Right ventricle myocardium inferior (tissue), 1 donor: ENCODE measurements around the gene WDR38. TPM values are rescaled to one million over a fixed set of nuclear protein-coding genes. Genes with fewer than 3 reads are reported as not detected.
"Not testable (repeated sequence)": the region's sequence is repeated elsewhere in the genome, so short reads cannot be mapped to it uniquely, and the experiment has no call there.

Source experiments
- ATAC-seq: fragments of 200-7000 bp; cut with Tn5 transposase; one replicate; pipeline ENCODE4 v1.9.1; 2020; ENCODE audit warnings: mild to moderate bottlenecking, moderate library complexity
- DNase-seq: peaks from one replicate; pipeline ENCODE4 v3.0.0; 2021; ENCODE audit errors: missing footprints
- intact Hi-C: fragments of 100-400 bp; cut with DNase I; formaldehyde crosslinking; loops from one replicate; pipeline ENCODE4 v1.11.0; 2022
- total RNA-seq: library from RNA; stranded (reverse); fragmentation: NEBNext Ultra II Directional; extraction: Animal tissue kit (Norgen Biotek cat#: 25700); gene quantifications from one replicate; pipeline ENCODE4 v1.2.1, GENCODE V29; 2021
- donor health status: DM: no; HTN: yes; CAD: no; lungs with severe emphysema.

Gene WDR38
- total RNA-seq, 1 donor from 2014 or later: not detected

GRCh38 chr9:124830593-124830992, 22.7 kb upstream of the WDR38 start:
- DNase-seq: no peak
- intact Hi-C loops: loop anchor here (2.0 kb wide), 1 partner anchor 34 kb away; no protein-coding TSS in a partner anchor
- no peak for ATAC-seq

DNA sequence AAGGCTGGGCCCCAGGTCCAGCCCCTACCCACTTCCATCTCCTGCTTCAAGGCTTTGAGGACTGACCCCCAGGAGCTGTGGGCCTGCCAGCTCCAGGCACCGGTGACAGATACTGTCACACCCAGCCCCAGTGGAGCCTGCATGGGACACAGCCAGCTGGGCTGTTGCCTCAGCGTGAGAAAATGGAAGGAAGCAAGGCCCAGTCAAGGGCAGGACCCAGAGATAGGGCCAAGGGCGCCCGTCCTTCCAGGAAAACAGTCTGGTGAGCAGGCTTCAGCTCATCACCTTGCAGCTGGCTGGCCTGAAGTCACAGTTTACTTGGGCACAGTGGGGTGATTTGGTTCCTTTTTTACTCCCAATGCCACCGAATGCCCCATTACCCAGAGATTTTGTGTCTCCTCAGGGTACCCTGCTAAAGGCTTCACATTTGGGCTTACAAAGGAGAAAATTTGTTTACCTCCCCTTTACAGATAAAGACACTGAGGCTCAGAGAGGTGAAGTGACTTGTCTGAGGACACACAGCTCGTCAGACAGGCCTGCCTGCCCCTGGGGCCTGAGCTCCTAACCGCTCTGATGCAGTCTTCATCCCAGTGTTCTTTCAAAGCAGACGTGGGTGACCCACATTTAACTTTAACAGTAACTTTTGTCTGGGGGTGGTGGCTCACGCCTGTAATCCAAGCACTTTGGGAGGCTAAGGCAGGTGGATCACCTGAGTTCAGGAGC, 21.5 kb upstream of the WDR38 start:
- DNase-seq: peak; percentile 86
- intact Hi-C loops: loop anchor here (2.0 kb wide), 1 partner anchor 35 kb away; no protein-coding TSS in a partner anchor
- ATAC-seq: peak; percentile 88

- DNase-seq (no peak), ATAC-seq (peak; percentile 18)
- intact Hi-C loops: loop anchor here (2.0 kb wide), 1 partner anchor 16 kb away; no protein-coding TSS in a partner anchor
Measured at GRCh38 chr9:124834591-124834990, 18.7 kb upstream of the WDR38 start.

DNA sequence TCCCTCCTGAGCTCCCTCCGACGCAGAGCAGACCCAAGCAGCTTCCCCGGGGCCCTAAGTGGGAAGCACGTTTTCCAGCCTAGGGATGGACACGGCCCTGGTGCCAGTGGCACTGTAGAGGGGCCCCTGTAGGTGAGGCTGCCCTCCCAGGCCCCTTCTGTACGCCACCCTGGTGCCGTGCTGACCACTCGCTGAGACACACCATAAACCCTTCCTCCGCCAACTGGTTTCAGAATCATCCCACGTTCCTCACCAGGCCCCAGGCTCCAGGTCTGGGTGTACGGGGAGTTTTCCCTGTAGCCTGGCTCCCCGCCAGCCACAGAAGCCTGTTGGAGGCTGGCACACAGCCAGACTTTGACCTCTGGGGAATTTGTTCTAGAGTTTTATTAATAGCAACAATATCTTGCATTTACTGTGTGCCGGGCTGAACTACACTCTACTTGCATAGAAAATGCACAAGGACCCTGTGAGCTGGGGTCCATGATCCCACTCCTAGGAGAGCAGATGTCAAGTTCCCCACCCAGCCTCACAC, 18.2 kb upstream of the WDR38 start:
- intact Hi-C loops: loop anchor here (2.0 kb wide), 1 partner anchor 16 kb away; no protein-coding TSS in a partner anchor
- ATAC-seq (peak; percentile 59), DNase-seq (peak; percentile 88)

DNA sequence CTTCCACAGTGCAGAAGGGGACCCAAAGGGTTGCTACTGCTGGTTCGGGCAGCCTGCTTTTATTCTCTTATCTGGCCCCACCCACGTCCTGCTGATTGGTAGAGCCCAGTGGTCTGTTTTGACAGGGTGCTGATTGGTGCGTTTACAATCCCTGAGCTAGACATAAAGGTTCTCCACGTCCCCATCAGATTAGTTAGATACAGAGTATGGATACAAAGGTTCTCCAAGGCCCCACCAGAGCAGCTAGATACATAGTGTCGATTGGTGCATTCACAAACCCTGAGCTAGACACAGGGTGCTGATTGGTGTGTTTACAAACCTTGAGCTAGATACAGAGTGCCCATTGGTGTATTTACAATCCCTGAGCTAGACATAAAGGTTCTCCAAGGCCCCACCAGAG, 15.1 kb upstream of the WDR38 start:
- DNase-seq, ATAC-seq, intact Hi-C loops: not testable (repeated sequence)

DNA sequence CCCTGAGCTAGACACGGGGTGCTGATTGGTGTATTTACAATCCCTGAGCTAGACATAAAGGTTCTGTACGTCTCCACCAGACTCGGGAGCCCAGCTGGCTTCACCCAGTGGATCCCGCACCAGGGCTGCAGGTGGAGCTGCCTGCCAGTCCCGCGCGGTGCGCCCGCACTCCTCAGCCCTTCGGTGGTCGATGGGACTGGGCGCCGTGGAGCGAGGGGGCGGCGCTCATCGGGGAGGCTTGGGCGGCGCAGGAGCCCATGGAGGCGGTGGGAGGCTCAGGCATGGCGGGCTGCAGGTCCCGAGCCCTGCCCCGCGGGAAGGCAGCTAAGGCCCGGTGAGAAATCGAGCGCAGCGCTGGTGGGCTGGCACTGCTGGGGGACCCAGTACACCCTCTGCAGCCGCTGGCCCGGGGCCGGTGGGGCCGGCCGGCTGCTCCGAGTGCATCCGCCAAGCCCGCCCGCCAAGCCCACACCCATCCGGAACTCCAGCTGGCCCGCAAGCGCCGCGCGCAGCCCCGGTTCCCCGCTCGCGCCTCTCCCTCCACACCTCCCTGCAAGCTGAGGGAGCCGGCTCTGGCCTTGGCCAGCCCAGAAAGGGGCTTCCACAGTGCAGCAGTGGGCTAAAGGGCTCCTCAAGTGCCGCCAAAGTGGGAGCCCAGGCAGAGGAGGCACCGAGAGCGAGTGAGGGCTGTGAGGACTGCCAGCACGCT, 14.5 kb upstream of the WDR38 start:
- intact Hi-C loops, DNase-seq: not testable (repeated sequence)

GRCh38 chr9:124839612-124840299, 13.5 kb upstream of the WDR38 start:
- intact Hi-C loops: no loop called here
- ATAC-seq (no peak), DNase-seq (no peak)

More for the DNA sequence above, 14.5 kb upstream of the WDR38 start:
- not testable (repeated sequence) for ATAC-seq

DNA sequence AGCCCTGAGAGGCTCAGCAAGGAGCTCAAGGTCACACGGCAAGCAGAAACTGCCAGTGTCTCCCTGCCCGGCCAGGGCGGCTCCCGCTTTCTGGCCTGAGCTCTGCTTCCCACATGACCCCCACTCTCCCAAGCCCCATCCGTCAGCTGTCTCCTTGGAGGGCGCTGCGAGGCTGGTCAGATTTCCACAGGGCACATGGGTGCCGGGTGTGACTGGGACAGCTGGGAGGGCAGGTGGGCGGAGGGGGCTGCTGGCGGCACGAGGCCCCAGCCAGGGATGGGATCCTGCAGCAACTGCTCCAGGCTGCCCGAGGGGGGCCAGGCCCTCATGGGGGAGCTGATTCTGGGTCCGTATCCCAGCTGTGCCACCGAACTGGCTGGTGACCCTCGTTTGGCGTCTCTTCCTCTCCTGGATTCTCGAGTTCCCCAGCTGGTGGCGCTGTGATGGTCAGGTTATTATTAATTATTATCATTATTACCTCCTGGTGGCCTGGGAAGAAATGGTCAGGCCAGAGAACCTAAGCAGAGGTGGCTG, 12.9 kb upstream of the WDR38 start:
- intact Hi-C loops: no loop called here
- no peak for ATAC-seq
- DNase-seq: no peak

DNA sequence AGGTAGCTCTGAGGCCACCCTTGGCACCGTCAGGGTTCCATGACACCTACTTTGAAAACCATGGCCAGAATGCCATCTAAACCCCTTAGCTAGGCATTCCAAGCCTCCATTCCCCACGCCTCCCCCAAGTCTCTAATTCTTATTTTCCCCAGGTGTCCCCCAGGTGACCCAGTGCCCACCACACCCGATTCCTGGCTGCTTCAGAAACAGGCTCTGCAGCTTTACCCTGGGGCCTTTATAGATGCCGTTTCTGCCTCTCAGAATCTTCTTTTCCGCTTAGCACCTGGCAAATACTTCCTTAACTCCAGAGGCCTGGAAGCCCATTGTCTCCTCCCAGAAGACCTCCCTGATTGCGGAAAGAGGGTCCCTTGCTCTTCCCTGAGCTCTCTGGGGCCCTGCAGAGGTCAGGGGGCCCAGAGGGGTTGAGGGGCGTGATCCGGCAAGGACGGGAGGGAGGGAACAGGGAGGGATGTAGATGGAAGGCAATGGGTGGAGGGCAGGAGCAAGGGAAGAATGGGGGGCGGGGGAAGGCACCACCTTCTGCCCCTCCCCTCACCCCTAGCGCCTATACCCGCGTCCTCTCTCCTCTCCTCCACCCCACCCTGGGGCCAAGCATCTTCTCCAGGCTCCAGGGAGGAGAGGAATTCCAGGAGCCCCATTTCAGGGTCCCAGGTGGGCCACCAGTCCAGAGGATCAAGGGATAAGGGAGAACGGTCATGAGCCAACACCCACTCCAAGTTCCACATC, 12.0 kb upstream of the WDR38 start:
- ATAC-seq (no peak), DNase-seq (no peak)
- intact Hi-C loops: no loop called here

DNA sequence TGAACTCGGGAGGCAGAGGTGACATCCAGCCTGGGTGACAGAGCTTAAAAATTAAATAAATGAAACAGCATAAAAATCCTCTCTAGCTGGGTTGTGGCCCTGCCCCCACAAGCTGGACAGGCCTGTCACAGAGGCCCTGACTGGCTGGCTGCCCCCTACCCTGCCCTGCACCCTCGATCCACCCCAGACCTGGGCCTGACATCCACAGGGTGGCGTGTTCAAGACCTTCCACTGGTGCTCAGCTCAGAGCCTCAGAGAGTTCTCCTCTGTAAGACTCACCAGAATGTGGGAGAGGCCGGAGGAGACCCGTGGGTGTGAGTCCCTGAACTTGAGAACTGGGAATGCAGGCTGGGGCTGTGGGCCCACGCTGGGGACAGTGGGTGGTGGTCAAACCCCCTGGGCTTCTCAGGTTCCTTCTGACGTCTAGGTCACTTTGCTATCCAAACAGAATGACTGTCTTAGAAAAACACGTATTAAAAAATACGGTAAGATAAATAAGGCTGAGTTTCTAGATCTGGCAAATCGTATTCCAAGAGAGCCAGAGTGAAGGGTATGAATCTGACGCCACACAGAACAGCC, 9.7 kb upstream of the WDR38 start:
- ATAC-seq (no peak), DNase-seq (no peak)
- intact Hi-C loops: no loop called here

DNA sequence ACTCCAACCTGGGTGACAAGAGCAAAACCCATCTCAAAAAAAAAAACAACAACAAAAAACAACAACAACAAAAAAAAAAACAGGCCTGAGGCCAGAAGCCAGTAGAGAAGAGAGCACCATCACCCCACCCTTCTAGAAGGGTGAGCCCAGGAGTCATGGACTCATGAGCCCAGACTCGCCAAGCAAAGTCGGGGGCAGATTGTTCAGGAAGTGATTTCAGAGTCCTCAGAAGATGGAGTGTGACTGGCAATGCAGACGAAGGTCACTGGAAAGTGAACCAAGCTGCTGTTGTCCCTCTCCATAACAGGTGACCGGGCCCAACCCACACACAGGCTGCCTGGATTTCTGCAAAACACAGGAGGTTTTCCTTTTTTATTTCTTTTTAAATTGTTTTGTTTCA, 9.0 kb upstream of the WDR38 start:
- intact Hi-C loops: no loop called here
- DNase-seq (no peak), ATAC-seq (no peak)

DNA sequence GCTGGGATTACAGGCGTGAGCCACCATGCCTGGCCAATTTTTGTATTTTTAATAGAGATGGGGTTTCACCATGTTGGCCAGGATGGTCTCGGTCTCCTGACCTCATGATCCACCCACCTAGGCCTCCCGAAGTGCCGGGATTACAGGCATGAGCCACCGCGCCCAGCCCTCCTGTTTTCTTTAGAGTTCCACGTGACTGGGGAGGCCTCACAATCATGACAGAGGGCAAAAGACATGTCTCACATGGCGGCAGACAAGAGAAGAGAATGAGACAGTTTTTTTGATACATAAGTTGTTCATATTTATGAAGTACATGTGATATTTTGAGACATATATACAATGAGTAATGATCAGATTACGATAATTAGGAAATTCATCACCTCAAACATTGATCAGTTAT, 6.8 kb upstream of the WDR38 start:
- intact Hi-C loops, DNase-seq, ATAC-seq: not testable (repeated sequence)

DNA sequence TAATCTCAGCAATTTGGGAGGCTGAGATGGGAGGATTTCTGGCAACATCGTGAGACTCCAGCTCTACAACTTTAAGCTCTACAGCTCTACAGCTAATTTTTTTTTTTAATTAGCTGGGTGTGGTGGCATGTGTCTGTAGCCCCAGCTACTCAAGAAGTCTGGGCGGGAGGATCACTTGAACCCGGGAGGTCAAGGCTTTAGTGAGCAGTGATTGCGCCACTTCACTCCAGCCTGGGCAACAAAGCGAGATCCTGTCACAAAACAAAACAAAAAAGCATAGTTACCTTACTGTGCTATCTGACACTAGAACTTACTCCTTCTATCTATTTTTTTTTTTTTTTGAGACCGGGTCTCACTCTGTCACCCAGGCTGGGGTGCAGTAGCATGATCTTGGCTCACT, 6.3 kb upstream of the WDR38 start:
- intact Hi-C loops: no loop called here
- no peak for ATAC-seq
- DNase-seq: no peak

DNA sequence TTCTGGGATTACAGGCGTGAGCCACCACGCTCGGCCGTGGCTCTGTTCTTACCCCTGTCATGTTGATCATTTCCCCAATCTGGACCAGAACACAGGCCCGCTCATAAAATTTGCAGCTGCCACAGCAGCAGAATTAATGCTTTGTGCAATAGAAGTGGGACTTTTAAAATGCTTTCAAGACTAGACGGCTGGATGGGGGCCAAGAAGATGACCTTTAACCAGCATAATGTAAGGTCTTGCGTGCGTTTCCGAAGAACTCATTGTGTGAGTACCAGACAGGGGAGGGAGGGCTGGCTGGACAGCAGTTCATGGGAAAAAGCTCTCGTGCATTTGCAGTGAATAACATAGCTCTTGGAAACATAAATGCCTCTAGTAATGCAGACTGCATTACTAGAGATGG, 3.5 kb upstream of the WDR38 start:
- intact Hi-C loops: loop anchor here (2.0 kb wide), 1 partner anchor 15 kb away; no protein-coding TSS in a partner anchor
- DNase-seq (no peak), ATAC-seq (no peak)

GRCh38 chr9:124852121-124852828, 985 bp upstream of the WDR38 start:
- intact Hi-C loops: loop anchor here (1.0 kb wide), 1 partner anchor 78 kb away; no protein-coding TSS in a partner anchor
- DNase-seq: no peak
- peak; percentile 51 for ATAC-seq

GRCh38 chr9:124853605-124854143, 414 bp downstream of the WDR38 start:
- ATAC-seq: no peak
- intact Hi-C loops: no loop called here
- no peak for DNase-seq

GRCh38 chr9:124854161-124854560, 901 bp downstream of the WDR38 start:
- no peak for DNase-seq
- no peak for ATAC-seq

More at GRCh38 chr9:124854161-124854560, 901 bp downstream of the WDR38 start:
- intact Hi-C loops: no loop called here
